ENCODE results near the gene SPEM2.
"Not testable (repeated sequence)": the region's sequence is repeated elsewhere in the genome, so short reads cannot be mapped to it uniquely, and the experiment has no call there.

Gene SPEM2

DNA sequence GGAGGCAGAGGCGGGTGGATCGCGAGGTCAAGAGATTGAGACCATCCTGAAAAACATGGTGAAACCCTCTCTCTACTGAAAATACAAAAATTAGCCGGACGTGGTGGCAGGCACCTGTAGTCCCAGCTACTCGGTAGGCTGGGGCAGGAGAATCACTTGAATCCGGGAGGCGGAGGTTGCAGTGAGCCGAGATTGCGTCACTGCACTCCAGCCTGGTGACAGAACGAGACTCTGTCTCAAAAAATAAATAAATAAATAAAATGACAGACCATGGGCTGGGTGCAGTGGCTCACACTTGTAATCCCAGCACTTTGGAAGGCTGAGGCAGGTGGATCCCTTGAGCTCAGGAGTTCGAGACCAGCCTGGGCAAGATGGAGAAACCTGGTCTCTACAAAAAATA lies 44.4 kb downstream of the SPEM2 start:
- H3K4me2 ChIP-seq (ENCODE audit: low read length); H3K9ac ChIP-seq (ENCODE audit: low read depth, low read length); H3K4me3 ChIP-seq (ENCODE audit: low read length); H3K27me3 ChIP-seq (ENCODE audit: control insufficient read depth, insufficient read depth, low read length); H3K9me3 ChIP-seq (replicated peaks; ENCODE audit: low read length): not testable (repeated sequence)
- H3K36me3 ChIP-seq (ENCODE audit: insufficient read depth, low read length): peaks cover 16% of the 10 kb centered on the region
- peaks cover 18% of the 10 kb centered on the region for H3K4me1 ChIP-seq (ENCODE audit: control insufficient read depth, insufficient read depth, low read length)

DNA sequence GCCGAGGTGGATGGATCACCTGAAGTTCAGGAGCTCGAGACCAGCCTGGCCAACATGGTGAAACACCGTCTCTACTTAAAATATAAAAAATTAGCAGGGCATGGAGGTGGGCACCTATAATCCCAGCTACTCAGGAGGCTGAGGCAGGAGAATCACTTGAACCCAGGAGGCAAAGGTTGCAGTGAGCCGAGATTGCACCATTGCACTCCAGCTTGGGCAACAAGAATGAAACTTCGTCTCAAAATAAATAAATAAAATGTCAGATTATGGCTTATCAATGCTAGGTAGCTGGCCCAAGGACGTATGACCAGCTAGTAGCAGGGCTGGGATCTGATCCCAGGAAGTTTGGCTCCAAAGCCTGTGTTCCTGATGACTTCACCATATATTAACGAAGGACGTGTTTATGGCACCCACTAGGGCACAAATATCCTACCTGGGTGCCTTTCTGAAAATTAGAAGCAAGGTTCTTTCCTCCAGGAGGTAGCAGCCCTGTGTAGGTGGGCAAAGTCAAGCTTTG lies 45.1 kb downstream of the SPEM2 start:
- peaks cover 18% of the 10 kb centered on the region for H3K4me1 ChIP-seq (ENCODE audit: control insufficient read depth, insufficient read depth, low read length)
- not testable (repeated sequence) for H3K9me3 ChIP-seq (replicated peaks; ENCODE audit: low read length); H3K27me3 ChIP-seq (ENCODE audit: control insufficient read depth, insufficient read depth, low read length); H3K4me2 ChIP-seq (ENCODE audit: low read length); H3K9ac ChIP-seq (ENCODE audit: low read depth, low read length); H3K4me3 ChIP-seq (ENCODE audit: low read length)
- peaks cover 14% of the 10 kb centered on the region for H3K36me3 ChIP-seq (ENCODE audit: insufficient read depth, low read length)

DNA sequence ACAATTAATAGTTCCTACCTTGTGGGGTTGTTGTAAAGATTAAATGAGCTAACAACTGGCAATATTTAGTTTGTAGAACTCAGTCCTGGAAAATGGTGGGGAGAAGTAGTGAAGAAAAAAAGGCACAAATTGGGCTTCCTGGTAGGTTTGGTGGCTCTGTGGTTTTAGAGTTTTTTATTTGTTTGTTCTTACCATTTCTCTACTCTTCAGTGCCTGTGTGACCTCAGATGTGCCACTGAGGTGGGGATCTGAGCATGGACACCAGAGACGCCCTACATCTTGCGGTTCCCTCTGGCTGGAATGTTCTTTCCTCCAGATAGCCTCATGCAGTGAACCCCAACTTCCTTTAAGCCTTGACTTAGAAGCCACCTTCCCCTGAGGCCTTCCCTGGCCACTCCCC lies 46.3 kb downstream of the SPEM2 start:
- Histone ChIP-seq H3K4me1 (ENCODE audit: control insufficient read depth, insufficient read depth, low read length) (peaks cover 20% of the 10 kb centered on the region), H3K4me2 (ENCODE audit: low read length) (no peak overlapping the region), H3K9me3 (replicated peaks; ENCODE audit: low read length) (no peaks in the 10 kb centered on the region), H3K4me3 (ENCODE audit: low read length) (no peak overlapping the region), H3K36me3 (ENCODE audit: insufficient read depth, low read length) (peaks cover 11% of the 10 kb centered on the region), H3K9ac (ENCODE audit: low read depth, low read length) (no peak overlapping the region), H3K27me3 (ENCODE audit: control insufficient read depth, insufficient read depth, low read length) (no peaks in the 10 kb centered on the region)

DNA sequence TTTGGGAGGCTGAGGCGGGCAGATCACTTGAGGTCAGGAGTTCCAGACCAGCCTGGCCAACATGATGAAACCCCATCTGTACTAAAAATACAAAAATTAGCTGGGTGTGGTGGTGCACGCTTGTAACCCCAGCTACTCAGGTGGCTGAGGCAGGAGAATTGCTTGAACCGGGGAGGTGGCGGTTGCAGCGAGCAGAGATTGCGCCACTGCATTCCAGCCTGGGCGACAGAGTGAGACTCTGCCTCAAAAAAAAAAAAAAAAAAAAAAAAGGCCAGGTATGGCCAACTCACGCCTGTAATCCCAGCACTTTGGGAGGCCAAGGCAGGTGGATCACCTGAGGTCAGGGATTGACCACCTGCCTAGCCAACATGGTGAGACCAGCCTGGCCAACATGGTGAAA lies 49.4 kb downstream of the SPEM2 start:
- not testable (repeated sequence) for H3K9me3 ChIP-seq (replicated peaks; ENCODE audit: low read length); H3K27me3 ChIP-seq (ENCODE audit: control insufficient read depth, insufficient read depth, low read length); H3K36me3 ChIP-seq (ENCODE audit: insufficient read depth, low read length); H3K9ac ChIP-seq (ENCODE audit: low read depth, low read length); H3K4me3 ChIP-seq (ENCODE audit: low read length); H3K4me2 ChIP-seq (ENCODE audit: low read length)
- peaks cover 34% of the 10 kb centered on the region for H3K4me1 ChIP-seq (ENCODE audit: control insufficient read depth, insufficient read depth, low read length)

DNA sequence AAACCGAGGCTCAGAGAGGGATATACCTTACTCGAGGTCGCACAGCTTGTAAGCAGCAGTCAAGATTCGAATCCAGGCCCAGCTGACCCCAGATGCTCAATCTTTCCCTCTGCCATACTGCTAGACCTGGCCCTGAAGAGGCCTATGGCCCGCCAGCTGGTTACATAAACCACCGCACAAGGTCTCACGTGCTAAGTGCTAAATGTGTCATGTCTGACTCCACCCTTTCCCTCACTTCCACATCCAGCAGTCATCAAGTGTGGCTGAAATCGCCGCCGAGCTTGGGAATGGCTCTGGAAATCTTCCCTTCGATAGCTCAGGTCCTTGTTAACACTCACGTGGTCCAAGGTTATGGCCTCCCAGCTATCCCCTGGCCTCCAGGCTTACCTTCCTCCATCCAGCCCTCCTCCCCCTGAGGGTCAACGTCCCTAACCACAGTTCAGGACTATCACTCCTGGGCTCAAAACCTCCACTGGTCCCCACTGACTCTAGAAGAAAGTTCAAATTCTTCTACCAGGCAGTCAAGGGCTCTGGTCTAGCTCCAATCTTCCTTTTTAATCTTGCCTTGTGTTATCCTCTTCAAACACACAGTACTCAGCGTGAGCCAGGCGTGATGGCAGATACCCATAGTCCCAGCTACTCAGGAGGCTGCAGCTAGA lies 50.5 kb downstream of the SPEM2 start:
- no peak overlapping the region for H3K9ac ChIP-seq (ENCODE audit: low read depth, low read length)
- H3K36me3 ChIP-seq (ENCODE audit: insufficient read depth, low read length): peaks cover 5% of the 10 kb centered on the region
- no peak overlapping the region for H3K4me3 ChIP-seq (ENCODE audit: low read length)
- H3K4me1 ChIP-seq (ENCODE audit: control insufficient read depth, insufficient read depth, low read length): peaks cover 40% of the 10 kb centered on the region
- H3K4me2 ChIP-seq (ENCODE audit: low read length): peak overlapping the region; percentile 87
- H3K27me3 ChIP-seq (ENCODE audit: control insufficient read depth, insufficient read depth, low read length): no peaks in the 10 kb centered on the region
- no peaks in the 10 kb centered on the region for H3K9me3 ChIP-seq (replicated peaks; ENCODE audit: low read length)

DNA sequence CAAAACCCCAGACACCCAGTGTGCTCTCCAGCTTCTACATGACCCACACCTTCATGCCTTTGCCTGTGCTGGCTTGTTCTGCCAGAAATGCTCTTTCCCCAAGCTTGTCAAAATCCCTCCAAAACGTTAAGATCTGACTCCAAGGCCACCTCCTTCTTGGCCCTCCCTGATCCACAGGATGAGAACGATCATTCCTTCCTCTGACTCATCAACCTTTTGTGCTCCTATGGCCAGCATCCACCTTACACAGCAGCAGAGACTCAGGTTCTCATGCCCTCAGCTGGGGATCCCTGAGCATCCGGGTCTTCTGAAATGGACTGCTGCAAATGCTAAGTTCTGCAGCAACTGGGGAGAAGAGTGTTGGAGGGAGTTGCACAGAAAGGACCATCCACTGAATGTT lies 51.1 kb downstream of the SPEM2 start:
- Histone ChIP-seq H3K27me3 (ENCODE audit: control insufficient read depth, insufficient read depth, low read length) (no peaks in the 10 kb centered on the region), H3K9me3 (replicated peaks; ENCODE audit: low read length) (no peaks in the 10 kb centered on the region), H3K36me3 (ENCODE audit: insufficient read depth, low read length) (peaks cover 5% of the 10 kb centered on the region), H3K4me3 (ENCODE audit: low read length) (peak overlapping the region; percentile 8), H3K4me2 (ENCODE audit: low read length) (peak overlapping the region; percentile 87), H3K4me1 (ENCODE audit: control insufficient read depth, insufficient read depth, low read length) (peaks cover 40% of the 10 kb centered on the region), H3K9ac (ENCODE audit: low read depth, low read length) (no peak overlapping the region)

DNA sequence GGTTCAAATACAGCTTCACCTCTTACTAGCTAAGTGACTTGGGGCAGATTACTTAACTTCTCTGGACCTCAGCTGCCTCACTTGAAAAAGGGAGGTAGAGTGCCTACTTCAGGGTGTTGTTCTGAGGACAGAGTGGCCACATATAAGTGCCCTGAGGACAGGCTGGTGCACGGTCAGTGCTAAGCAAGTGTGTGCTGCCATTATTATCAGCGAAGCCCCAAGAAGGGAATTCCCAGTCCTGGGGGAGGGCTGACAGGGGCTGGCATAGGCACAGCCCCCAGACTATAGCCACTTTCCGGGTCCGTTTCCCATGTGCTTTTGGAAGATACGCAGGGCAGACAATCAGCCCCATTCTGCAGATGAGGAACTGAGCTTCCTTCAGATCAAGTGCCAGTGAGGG lies 51.5 kb downstream of the SPEM2 start:
- Histone ChIP-seq H3K4me2 (ENCODE audit: low read length) (peak overlapping the region; percentile 87), H3K4me1 (ENCODE audit: control insufficient read depth, insufficient read depth, low read length) (peaks cover 40% of the 10 kb centered on the region), H3K36me3 (ENCODE audit: insufficient read depth, low read length) (peaks cover 5% of the 10 kb centered on the region), H3K4me3 (ENCODE audit: low read length) (peak overlapping the region; percentile 79), H3K27me3 (ENCODE audit: control insufficient read depth, insufficient read depth, low read length) (no peaks in the 10 kb centered on the region), H3K9ac (ENCODE audit: low read depth, low read length) (peak overlapping the region; percentile 93), H3K9me3 (replicated peaks; ENCODE audit: low read length) (no peaks in the 10 kb centered on the region)

Measured in skeletal muscle satellite cell (primary cell).